Gastrocnemius medialis (tissue), 4 donors: Measurements from ENCODE around the gene GFRA1. TPM values are rescaled to one million over a fixed set of nuclear protein-coding genes. Genes with fewer than 3 reads are reported as not detected.

Experiments used
- ATAC-seq, 2 donors: fragments of 150-250 bp; one replicate each; pipeline ENCODE4 v1.9.1; 2016
- DNase-seq, 2 donors: peaks; one replicate each; pipeline ENCODE4 v3.0.0-alpha.2; 2019
- H3K27ac ChIP-seq, 4 donors: fragments of 200-600 bp; sonication (generic); 1 replicate in 1 of 4; 2 replicates in 3 of 4; pipeline ENCODE4 v1.5.1; 2016 to 2018; ENCODE audit warnings: mild to moderate bottlenecking in 2 of 4, moderate library complexity in 1 of 4
- H3K27me3 ChIP-seq, 3 donors: fragments of 200-600 bp; sonication (generic) in 2 of 3; 1 replicate in 1 of 3; 2 replicates in 2 of 3; pipeline versions ENCODE4 v1.5.1 to v1.6.0; 2016 to 2019; ENCODE audit warnings: mild to moderate bottlenecking in 1 of 3, moderate library complexity in 1 of 3
- H3K36me3 ChIP-seq, 2 donors: fragments of 200-600 bp; sonication (generic) in 1 of 2; one replicate each; pipeline ENCODE4 v1.5.1; 2017 to 2018
- H3K4me1 ChIP-seq, 2 donors: fragments of 200-600 bp; sonication (generic) in 1 of 2; one replicate each; pipeline ENCODE4 v1.5.1; 2016 to 2017; ENCODE audit warnings: mild to moderate bottlenecking in 2 of 2
- H3K4me3 ChIP-seq, 4 donors: fragments of 200-600 bp; sonication (generic) in 3 of 4; 1 replicate in 1 of 4; 2 replicates in 3 of 4; pipeline ENCODE4 v1.5.1; 2016 to 2019; ENCODE audit warnings: mild to moderate bottlenecking in 2 of 4
- H3K9me3 ChIP-seq, 3 donors: fragments of 200-600 bp; sonication (generic) in 2 of 3; 1 replicate in 1 of 3; 2 replicates in 2 of 3; pipeline ENCODE4 v1.5.1; 2016 to 2019
- POLR2A ChIP-seq, 2 donors: fragments of 450-650 bp; IDR thresholded peaks; one replicate each; pipeline ENCODE4 v1.6.1; 2017; ENCODE audit warnings: antibody characterized with exemption in 2 of 2, mild to moderate bottlenecking in 2 of 2, moderate library complexity in 2 of 2
- in situ Hi-C, 4 donors: fragments of 200-750 bp; cut with MboI; loops; one replicate each; pipeline versions ENCODE4 v1.15.0 to v1.8.0; 2017; ENCODE audit warnings: low sequenced_read_pairs in 4 of 4
- intact Hi-C: fragments of 100-400 bp; cut with DNase I; formaldehyde crosslinking; loops from one replicate; pipeline ENCODE4 v1.15.1; 2023; ENCODE audit warnings: low total_unique reads
- total RNA-seq, 4 donors: library from RNA; depleted of rRNA; stranded (reverse); fragments of >200 nt; gene quantifications; one replicate each; pipeline versions ENCODE4 v1.1.0 to v1.2.3, GENCODE V29; 2016
- TF ChIP-seq, protein P1 (sequence below), 5 experiments: fragments of 450-650 bp in 3 of 5; fragments of 200-600 bp in 2 of 5; sonication (generic) in 2 of 5; IDR thresholded peaks in 4 of 5; conservative IDR thresholded peaks in 1 of 5; 1 replicate in 4 of 5; 2 replicates in 1 of 5; pipeline ENCODE4 v1.5.1; 2016 to 2019; ENCODE audit warnings: antibody characterized with exemption in 5 of 5, mild to moderate bottlenecking in 3 of 5, moderate library complexity in 3 of 5

The GFRA1 gene
- total RNA-seq, 4 donors from 2014 or later: 21.2 to 34.2 (median 25.2) TPM

DNA sequence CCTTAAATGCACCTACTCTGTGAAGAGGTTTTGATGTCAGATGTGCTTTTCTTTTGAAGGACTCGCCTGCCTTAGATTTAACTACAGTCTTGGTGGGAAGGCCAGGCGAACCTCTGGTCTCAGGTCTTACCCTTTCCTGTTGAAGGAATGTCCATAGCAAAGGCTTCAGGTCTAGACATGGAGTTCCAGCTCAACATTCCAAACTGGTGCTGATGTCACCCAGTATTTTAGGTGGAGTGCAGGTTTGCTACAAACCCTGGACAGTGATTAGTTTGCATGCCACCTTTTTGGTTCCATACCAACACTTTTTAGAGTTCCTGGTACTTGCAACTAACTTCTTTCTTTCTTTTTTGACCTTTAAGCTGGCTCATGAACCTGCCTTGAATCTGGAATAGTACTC, 258.7 kb downstream of the GFRA1 start:
- Histone ChIP-seq H3K36me3 (no peaks in the 10 kb centered on the region), H3K4me3 (no peak overlapping the region), H3K27me3 (no peaks in the 10 kb centered on the region), H3K27ac (no peak overlapping the region), H3K9me3 (no peaks in the 10 kb centered on the region), H3K4me1 (no peaks in the 10 kb centered on the region)
- DNase-seq (no peak), ATAC-seq (no peak)
- intact Hi-C loops: no loop called here
- in situ Hi-C loops: no loop called here
- TF ChIP-seq, protein P1, sequence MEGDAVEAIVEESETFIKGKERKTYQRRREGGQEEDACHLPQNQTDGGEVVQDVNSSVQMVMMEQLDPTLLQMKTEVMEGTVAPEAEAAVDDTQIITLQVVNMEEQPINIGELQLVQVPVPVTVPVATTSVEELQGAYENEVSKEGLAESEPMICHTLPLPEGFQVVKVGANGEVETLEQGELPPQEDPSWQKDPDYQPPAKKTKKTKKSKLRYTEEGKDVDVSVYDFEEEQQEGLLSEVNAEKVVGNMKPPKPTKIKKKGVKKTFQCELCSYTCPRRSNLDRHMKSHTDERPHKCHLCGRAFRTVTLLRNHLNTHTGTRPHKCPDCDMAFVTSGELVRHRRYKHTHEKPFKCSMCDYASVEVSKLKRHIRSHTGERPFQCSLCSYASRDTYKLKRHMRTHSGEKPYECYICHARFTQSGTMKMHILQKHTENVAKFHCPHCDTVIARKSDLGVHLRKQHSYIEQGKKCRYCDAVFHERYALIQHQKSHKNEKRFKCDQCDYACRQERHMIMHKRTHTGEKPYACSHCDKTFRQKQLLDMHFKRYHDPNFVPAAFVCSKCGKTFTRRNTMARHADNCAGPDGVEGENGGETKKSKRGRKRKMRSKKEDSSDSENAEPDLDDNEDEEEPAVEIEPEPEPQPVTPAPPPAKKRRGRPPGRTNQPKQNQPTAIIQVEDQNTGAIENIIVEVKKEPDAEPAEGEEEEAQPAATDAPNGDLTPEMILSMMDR (IDR thresholded peaks at IDR 0.05 in 4 of 5, conservative IDR thresholded peaks at IDR 0.05 in 1 of 5): no peak
- no peak for TF ChIP-seq POLR2A (IDR thresholded peaks at IDR 0.05)

- H3K4me1 ChIP-seq: no peaks in the 10 kb centered on the region
- H3K27me3 ChIP-seq: no peaks in the 10 kb centered on the region
- ATAC-seq (no peak), DNase-seq (no peak)
- intact Hi-C loops: no loop called here
- no peaks in the 10 kb centered on the region for H3K36me3 ChIP-seq
- in situ Hi-C loops: no loop called here
- H3K4me3 ChIP-seq: no peak overlapping the region
- H3K27ac ChIP-seq: no peak overlapping the region
- TF ChIP-seq, protein P1 (IDR thresholded peaks at IDR 0.05 in 4 of 5, conservative IDR thresholded peaks at IDR 0.05 in 1 of 5): no peak
- no peak for TF ChIP-seq POLR2A (IDR thresholded peaks at IDR 0.05)
- no peaks in the 10 kb centered on the region for H3K9me3 ChIP-seq
These were observed 261.1 kb downstream of the GFRA1 start for GRCh38 chr10:116011929-116012328.

GRCh38 chr10:116007256-116007891, 265.6 kb downstream of the GFRA1 start:
- intact Hi-C loops: no loop called here
- in situ Hi-C loops: no loop called here
- H3K27ac ChIP-seq: no peak overlapping the region
- no peaks in the 10 kb centered on the region for H3K36me3 ChIP-seq
- no peaks in the 10 kb centered on the region for H3K9me3 ChIP-seq
- no peak for ATAC-seq
- no peaks in the 10 kb centered on the region for H3K27me3 ChIP-seq
- DNase-seq: no peak
- TF ChIP-seq POLR2A (IDR thresholded peaks at IDR 0.05): no peak
- TF ChIP-seq, protein P1 (IDR thresholded peaks at IDR 0.05 in 4 of 5, conservative IDR thresholded peaks at IDR 0.05 in 1 of 5): no peak
- no peaks in the 10 kb centered on the region for H3K4me1 ChIP-seq
- no peak overlapping the region for H3K4me3 ChIP-seq

Other genes with a start within 250 kb of the GFRA1 start
- not detected for gene CCDC172, start 51.2 kb upstream of the GFRA1 start, total RNA-seq
- gene PNLIPRP3, start 154.6 kb upstream of the GFRA1 start, total RNA-seq: not detected